Measurements from ENCODE around the gene HOXA10.

- TF ChIP-seq CTCF (conservative IDR thresholded peaks at IDR 0.05; ENCODE audit: low read depth, low read length) (no peak), EZH2 (IDR thresholded peaks at IDR 0.05; ENCODE audit: borderline replicate concordance, low read depth, low read length, poor library complexity, severe bottlenecking) (no peak)
Observed at GRCh38 chr7:27183682-27184336, 9.7 kb upstream of the HOXA10 start.
